ENCODE results near the gene TRUB2.
A peak's percentile ranks its signal among the peaks of the same experiment; 100 is the strongest.
"Not testable (repeated sequence)": the region's sequence is repeated elsewhere in the genome, so short reads cannot be mapped to it uniquely, and the experiment has no call there.

Gene TRUB2

DNA sequence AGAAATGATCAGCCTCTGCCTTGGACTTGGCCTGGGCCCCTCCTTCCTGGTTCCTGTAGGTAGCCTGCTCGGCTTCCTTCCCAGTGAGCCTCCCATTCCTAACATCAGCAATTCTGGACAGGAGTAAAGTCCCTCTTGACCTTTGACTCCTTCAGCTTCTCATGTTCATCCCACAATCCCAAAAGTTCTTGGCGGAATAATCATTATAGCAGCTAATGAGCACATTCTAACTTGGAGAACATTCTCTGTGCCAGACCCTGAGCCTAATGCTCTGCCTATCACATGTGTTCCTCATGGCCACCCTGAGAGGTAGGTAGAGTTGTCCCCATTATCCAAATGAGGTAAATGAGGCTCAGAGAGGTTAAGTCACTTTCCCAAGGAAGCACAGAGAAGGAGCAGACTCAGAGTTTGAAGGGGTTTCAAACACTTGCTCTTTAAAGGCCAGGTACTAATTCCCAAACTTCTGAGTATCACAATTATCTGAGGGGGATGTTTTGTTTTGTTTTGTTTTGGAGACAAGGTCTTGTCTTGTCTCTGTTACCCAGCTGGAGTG is 24.9 kb downstream of the TRUB2 start:
- DNase-seq: no peak

DNA sequence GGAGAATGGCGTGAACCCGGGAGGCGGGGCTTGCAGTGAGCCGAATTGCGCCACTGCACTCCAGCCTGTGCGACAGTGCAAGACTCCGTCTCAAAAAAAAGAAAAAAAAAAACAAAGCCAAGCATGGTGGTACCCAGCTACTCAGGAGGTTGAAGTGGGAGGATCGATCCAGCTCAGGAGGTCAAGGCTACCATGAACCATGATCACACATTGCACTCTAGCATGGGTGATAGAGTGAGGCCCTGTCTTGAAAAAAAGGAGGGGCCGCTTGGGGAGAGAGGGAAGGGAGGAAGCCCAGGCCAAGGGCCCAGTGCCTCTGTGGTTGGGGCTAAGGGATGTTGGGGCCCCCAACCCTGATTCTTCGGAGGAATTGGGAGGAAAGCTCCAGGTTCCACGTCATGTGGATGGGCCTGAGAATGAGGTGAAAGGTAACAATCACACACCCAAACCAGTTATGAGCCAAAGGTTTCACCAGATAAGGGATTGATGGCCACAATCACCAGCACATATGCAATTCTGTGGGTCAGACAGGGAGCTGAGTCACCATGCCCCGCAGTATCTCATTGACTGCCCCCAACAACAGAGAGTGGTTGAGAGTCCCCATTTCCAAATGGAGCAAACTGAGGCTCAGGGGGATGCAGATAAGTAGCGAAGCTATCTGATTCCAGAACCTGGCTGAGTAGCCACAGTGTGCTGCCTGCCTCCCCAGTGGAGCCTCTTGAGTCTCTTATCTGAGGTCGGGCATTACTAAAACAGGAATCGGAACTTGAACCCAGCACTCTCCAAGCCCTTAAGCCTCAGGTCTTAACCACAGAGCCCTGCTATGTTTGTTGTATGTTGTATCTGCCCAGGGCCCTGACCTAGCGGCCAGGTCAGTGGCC is 25.7 kb downstream of the TRUB2 start:
- DNase-seq: no peak

DNA sequence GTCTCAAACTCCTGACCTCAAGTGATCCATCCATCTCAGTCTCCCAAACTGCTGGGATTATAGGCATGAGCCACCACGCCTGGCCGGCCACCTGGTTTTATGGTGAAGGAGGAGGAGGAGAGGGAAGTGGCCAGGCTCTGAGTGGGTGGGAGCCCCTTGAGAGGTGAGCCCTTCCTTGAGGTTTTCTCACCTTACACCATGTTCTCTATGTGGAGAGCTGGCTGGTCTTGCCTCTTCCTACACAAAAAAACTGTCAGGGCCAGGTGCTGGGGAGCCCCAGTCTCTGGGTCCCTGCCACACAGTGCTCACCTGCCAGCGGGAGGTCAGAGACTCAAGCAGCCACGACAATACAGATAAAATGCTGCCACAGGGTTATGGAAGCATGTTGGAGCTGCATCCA is 28.1 kb downstream of the TRUB2 start:
- no peak for DNase-seq

DNA sequence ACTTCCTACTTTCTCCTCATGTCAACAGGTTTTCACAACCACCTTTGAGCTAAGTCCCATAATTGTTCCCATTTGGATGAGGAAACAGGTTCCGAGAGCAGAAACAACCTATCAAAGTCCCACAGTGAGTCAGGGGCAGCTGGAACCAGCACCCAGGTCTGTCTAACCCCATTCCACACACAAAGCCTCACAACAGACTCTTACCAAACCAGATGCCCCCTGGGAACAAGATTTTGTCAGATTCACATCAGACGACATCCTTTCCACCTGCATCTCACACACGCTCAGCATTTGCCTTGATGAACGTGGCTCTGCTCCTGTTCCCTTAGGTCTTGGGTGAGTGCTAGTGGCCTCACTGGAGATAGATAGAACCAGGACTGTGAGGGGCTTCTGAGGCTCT is 29.2 kb downstream of the TRUB2 start:
- DNase-seq: no peak

DNA sequence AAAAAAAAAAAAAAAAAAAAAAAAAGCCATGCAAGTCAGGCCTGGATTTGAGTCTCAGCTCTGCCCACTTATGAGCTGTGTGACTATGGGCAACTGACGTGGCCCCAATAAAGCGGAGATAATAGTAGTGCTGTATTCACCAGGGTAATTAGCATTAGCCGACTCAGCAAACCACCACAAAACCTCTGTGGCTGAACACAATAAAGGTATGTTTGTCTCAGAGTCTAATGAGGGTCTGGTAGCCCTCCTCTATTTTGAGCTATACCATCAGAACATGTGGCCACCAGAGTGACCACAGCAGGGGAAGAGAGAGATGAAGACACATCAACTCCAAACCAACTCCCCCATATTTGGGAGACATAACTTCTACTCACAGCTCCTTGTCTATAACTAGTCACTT is 30.2 kb downstream of the TRUB2 start:
- no peak for DNase-seq

DNA sequence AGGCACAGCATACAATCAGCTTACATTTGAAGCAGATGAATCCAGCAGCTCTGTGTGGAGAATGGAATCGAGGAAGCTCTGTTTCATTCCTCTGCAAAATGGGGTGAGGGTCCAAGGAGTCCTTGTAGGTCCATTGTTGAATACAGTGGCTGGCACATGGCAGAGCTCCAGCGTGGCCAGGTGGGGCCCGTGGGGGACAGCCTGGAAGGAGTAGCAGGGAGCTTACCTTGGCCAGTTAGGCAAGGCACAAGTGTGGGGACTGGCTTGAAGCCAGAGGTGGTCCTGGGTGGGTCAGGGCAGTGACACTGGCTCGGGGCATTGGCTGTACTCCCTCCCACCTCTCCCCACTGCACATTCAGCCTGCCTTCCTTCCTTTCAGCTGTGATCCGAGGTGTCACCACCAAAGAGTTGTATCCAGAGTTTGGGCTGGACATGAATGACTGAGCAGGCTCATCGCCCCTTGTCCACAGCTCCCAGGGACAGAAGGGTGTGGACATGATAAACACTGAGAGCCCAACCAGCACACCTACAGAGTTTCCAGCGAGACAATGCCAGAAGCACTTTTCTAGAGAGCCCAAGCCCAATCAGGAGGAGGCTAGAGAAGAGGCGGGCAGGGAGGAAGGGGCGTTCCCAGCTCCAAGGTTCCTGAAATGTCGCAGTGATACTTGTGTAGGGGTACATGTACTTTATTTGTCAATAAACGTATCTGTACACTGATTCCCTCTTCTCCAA is 33.8 kb downstream of the TRUB2 start:
- DNase-seq: no peak

DNA sequence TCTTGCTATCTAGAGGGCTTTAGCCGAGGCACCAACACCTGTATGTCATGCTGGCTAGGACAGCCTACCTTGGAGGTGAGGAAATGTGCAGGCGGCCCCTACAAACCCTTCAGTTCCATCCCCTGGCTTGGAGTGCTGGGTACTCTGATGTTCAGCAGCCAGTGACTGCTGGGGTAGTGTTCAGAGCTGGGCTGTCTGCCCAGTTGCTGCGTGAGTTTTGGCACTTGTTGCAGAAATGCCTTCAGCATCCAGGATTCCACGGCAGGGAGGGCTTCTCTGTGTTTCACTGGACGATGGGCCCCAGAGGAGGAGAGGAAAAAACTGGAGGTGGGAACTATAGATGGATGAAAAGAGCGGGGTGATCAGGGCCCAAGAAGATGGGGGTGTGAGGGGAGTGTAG is 35.8 kb downstream of the TRUB2 start:
- no peak for DNase-seq

DNA sequence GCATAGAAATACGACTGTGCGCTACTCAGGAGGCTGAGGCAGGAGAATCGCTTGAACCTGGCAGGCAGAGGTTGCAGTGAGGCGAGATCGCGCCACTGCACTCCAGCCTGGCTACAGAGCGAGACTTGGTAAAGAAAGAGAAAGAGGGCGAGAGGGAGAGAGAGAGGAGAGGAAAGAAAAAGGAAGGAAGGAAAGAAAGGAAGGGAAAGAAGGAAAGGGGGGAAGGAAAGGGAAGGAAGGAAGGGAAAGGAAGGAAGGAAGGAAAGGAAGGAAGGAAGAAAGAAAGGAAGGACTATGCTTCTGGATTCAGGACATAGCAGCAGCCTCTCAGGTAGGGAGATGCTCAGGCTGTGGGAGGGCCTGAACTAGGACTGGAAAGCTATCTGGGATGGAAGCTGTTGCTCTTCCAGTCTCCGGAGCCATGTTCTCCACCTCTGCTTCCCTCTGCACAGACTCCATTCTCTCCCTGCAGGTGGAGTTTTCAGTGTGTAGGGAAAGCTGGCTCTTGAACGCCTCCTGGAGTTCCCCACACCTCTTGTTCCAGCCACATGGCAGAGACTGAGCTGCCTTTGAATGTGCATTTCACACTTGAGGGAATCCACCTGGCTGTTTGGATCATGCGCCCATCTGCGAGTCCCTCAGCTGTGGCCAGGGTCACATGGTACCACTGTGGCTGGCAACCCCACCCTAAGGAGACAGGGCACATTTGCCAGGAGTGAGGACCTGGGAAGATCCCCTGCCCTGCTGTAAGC is 37.0 kb downstream of the TRUB2 start:
- DNase-seq: no peak

DNA sequence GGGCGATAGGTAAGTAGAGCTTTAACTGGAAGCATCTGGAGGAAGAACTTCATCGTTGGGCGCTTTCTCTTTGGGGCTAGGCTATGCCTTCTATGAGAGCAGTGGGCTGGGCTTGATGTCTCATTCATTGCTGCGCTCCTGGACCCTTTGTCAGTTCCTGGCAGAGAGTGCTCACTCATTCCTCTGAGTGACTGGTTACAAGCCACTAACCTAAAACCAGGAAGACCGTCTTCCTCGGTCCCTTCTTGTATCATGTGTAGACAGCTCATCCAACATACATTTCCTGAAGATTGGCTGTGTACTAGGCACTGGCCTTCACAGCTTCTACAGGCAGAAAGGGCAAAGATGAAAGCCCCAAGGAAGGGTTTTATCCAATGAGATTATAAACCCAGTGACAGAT is 39.7 kb downstream of the TRUB2 start:
- DNase-seq: no peak

DNA sequence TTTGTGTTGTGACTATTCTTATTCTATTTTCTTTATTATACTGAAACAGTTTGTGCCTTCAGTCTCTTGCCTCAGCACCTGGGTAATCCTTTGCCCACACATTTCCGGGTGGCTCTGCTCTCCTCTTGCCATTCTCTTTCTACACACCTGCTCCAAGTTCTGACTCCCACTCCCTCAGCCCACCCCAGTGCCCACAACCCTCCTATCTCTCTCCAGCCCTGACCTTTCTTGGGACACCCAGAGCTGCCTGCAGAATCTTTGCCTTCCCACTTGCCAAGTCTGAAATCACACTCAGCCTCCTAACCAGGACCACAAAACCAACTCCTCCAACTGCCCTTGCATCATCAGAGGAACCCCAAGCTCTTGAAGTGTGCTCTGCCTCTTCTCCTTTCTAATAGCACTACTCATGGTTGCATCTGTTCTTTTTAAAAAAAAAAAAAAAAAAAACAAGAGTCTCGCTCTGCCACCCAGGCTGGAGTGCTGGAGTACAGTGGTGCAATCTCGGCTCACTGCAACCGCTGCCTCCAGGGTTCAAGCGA is 42.1 kb downstream of the TRUB2 start:
- no peak for DNase-seq

DNA sequence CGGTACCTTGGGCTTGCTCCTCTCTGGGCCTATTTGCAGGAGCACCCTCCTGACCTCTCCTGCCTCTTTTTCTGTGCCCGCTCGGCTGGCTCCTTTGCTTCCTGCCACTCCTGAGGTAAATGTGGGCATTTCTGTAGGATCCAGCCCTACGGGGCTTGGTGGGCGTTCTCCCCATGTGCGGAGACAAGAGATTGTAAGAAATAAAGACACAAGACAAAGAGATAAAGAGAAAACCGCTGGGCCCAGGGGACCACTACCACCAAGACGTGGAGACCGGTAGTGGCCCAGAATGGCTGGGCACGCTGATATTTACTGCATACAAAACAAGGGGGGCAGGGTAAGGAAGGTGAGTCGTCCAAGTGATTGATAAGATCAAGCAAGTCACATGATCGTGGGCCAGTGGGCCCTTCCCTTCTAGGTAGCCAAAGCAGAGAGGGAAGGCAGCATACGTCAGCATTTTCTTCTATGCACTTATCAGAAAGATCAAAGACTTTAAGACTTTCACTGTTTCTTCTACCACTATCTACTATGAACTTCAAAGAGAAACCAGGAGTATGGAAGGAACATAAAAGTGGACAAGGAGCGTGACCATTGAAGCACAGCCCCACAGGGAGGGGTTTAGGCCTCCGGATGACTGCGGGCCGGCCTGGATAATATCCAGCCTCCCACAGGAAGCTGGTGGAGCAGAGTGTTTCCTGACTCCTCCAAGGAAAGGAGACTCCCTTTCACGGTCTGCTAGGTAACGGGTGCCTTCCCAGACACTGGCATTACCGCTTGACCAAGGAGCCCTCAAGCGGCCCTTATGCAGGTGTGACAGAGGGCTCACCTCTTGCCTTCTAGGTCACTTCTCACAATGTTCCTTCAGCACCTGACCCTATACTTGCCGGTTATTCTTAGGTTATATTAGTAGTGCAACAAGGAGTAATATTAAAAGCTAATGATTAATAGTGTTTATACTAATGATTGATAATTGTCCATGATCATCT is 42.9 kb downstream of the TRUB2 start:
- not testable (repeated sequence) for DNase-seq

DNA sequence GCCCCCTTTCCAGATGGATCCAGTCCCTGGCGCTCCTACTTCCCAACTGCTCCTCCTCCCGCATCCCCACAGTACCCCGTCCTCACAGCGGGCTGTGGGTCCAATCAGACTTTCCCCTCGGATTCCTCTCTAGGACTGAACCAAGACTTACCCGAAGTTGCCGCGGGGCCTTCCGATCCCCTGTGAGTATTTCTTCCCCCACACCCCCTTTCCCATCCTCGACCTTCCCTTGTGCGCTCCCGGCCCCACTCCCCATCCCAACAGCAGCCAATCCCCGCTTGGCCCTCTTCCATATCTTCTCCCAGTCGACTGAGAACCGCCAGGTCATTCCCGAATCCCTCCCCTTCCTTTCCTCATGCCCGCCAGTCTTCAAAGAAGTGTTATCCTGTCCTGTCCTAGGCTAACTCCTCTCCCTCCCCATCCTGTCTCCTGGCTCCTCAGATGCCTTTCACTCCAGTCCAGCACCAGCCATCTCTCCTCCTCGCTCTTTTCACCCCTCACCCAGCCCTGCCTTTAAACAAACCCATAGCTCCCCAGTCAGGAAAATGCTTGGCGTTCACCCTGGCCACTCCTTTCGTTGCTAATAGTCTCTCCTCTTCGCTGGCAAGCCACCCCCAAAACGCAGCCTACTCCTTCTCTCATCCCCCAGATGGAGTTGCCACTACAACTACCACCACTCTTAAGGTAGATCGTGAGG is 45.5 kb downstream of the TRUB2 start:
- DNase-seq: no peak

DNA sequence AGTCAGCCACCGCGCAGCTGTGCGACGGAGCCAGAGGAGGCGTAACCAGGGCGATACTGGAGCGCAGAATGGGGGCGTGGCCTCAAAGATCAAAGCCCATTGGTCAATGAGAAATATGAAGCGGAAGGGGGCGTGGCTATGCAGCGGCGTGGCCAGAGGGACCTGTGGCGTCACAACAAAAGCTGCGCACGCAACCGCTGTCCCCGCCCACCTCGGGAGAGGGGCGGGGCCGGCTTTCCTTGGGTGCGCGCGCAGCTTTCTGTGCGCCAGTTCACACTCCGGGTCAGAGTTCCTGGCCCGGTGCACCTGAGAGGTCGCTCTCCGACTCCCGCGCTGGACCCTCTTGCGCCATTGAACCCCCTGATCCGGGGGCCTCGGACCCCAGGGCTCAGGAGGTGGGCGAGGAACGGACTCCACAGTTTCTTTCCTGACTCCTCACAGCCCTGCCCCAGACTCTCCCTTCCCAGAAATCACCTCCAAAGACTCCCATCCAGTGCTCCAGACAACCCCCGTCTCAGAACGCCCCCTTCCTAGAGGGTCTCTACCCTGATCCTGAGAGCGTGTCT is 46.2 kb downstream of the TRUB2 start, which contains the start of gene SWI5:
Gene SWI5, plus strand, starts transcription at position 269 of the 566 bp plus-strand sequence.
- peak; percentile 99 for DNase-seq

DNA sequence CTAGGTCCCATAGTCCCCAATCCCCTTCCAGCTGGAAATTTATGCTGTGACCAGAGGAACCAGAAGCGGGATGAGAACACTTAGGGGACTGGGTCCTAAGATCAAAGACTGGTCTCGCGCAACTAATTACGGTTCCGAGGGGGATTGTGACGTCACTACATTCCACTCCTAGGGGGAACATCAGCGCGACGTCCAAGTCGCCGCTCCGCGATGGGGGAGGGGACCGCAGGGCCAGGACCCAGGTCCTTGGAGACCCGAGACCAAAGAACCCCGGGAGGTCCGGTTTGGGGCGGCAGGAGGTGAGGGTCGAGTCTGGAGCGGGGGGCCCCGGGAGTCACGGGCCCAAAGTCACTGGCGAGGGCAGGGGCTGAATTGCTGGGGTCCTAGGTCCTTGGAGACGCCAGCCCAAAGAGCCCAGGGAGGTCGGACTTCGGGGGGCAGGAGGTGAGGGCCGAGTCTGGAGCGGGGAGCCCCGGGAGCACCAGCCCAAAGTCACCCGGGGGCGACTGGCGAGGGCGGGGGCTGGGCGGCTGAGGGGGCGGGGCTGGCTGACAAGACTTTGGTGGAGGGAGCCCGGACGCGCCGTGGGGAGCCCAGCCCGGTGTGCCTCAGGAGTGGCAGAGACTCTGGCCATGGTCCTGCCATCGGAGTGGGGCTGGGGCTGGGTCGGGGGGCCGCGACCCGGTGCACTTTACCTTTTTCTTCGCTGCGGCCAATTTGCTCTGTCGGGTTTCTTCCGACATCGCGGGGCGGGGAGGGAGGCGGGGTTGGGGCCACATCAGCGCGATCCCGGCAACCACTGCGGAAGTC is 46.8 kb downstream of the TRUB2 start, which contains the start of gene GOLGA2:
Gene GOLGA2, minus strand, starts transcription at position 810 of the 810 bp plus-strand sequence. Its CDS starts 31 bp downstream, at position 779.
- no peak for DNase-seq

DNA sequence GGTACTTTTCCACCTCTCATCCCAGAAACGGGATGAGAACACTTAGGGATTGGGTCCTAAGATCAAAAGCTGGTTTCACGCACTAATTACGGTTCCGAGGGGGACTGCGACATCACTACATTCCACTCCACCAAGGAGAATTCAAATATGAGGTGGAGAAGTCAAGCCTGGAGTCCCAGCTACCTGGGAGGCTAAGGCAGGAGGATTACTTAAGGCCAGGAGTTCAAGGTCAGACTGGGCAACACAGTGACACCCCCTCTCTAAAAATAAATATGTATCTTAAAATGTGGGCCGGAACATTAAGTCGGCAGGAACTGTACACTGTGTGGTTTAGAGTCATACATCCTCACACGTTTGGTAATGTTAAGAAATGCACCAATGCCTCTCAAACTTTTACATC is 48.0 kb downstream of the TRUB2 start:
- DNase-seq: no peak

DNA sequence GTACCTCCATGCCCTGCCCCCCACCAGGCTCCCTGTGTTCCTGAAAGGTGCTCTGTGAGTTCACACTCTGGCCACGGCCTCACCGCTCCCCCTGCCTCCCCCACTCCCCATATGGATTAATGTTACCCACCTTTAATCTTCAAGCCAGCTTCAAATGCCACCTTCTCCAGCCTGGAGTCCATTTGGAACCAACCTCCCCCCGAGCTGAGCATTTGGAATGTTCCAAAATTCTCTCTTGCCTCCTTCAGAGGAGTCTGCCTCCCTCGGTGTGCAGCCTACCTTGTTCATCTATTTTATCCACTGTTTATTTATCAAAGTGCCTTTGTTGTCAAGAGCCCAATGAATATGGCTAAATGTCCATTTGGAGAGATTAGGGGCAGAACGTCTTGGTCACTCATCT is 50.7 kb downstream of the TRUB2 start:
- DNase-seq: no peak

DNA sequence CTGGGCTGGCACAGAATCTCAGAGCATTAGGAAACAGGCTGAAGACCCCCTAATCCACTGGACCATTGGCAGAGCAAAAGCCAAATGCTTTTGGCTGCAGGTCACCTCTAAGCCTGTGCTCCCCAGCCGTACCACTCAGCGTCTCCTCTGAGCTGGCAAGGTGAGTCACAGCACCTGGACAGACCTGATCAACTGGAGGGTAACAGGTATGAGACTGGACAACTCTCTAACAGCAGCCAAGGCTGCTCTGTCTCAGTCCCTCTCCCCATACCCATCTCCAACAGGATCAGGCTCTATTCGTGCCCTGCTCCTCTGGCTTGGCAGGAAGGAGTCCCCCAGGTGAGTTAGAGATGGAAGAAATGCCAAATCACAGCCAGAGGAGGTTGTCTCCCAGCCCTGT is 51.1 kb downstream of the TRUB2 start:
- no peak for DNase-seq

DNA sequence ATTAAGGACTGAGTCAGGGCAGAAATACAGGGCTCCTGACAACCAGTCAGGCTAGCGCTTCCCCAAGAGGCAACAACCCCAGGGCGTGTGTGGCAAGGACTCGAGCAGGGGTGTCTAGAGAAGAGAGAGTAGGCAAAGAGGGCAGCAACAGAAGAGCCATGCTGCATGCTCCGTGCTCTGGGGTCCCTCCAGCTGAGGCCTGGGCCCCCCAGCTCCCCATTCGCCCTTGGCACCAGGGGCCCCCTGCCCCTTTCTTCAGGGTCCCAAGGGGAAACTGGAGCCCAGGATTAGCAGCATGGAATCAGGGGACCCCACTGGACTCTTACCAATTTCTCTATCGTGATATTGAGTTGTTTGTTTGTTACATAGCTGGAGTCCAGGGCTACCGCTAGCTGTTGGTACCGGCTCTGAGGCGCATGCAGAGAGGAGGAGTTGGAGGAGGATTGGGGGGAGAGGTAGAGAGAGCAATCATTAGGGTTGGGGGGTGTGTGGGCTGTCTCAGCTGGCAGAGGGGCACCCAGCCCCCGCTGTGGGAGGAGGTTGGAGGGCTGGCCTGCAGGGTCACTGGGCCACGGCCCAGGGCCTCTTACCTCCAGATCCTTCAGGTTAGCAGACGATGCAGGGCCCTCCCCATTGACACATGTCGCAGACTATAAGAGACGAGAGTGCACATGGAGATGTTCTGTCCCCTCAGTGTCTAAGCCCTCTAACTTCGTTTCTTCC is 55.2 kb downstream of the TRUB2 start:
- DNase-seq: no peak

DNA sequence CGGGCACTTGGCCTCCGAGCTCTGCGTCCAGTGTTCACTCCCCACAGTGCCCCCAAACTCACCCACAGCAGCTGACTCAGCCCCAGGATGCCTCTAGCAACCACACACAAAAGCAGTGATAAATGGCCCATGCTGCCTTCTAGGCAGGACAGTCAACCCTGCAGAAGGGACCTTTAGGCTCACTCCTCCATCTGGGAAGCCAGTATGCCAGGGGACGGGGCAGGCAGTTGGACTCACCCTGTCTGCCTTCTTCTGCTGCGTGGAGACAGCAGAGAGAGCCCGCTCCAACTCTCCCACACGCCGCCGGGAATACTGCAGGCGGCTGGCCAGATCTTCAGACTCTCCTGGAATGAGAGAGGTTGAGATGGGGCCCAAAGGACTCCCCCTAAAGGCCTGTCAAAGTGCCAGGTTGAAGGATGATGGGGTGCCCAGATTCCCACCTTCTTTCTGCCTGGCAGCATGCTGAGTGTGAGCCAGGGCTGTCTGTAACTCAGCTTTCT is 56.8 kb downstream of the TRUB2 start:
- no peak for DNase-seq

All from NCI-H774 (cell line).